Sigmoid colon (tissue), 3 donors: ENCODE data around the gene NCOA1.

ENCODE experiments used
- POLR2A ChIP-seq, 2 donors: fragments of 450-650 bp; IDR thresholded peaks; one replicate each; pipeline ENCODE4 v1.6.1; 2016; ENCODE audit warnings: antibody characterized with exemption in 2 of 2, mild to moderate bottlenecking in 2 of 2, moderate library complexity in 2 of 2
- TF ChIP-seq, protein P1 (sequence below), 4 experiments: fragments of 450-650 bp in 3 of 4; fragments of 200-600 bp in 1 of 4; IDR thresholded peaks; one replicate each; pipeline ENCODE4 v1.5.1; 2016 to 2019; ENCODE audit warnings: antibody characterized with exemption in 4 of 4, mild to moderate bottlenecking in 3 of 4, moderate library complexity in 2 of 4

DNA sequence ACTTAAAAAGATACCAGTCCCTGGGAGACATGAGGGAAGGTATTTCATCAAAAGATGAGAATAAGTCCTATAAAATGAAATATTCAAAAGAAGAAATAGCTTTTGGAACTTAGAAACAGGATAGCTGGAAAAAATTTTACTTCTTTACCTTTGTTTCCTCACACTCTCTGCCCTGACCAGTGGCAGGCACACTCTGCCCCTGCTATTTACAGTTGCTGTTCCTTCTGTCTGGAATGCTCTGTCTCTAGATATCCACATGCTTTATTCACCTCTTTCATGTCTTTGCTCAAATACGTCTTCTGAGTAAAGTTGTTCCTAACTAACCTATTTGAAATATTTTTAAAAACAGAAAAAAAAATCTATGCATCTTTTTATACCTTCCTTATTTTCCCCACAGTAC, 176.5 kb downstream of the NCOA1 start:
- no peak for TF ChIP-seq POLR2A (IDR thresholded peaks at IDR 0.05)
- TF ChIP-seq, protein P1, sequence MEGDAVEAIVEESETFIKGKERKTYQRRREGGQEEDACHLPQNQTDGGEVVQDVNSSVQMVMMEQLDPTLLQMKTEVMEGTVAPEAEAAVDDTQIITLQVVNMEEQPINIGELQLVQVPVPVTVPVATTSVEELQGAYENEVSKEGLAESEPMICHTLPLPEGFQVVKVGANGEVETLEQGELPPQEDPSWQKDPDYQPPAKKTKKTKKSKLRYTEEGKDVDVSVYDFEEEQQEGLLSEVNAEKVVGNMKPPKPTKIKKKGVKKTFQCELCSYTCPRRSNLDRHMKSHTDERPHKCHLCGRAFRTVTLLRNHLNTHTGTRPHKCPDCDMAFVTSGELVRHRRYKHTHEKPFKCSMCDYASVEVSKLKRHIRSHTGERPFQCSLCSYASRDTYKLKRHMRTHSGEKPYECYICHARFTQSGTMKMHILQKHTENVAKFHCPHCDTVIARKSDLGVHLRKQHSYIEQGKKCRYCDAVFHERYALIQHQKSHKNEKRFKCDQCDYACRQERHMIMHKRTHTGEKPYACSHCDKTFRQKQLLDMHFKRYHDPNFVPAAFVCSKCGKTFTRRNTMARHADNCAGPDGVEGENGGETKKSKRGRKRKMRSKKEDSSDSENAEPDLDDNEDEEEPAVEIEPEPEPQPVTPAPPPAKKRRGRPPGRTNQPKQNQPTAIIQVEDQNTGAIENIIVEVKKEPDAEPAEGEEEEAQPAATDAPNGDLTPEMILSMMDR (IDR thresholded peaks at IDR 0.05): no peak
